MM.1S (cell line): ENCODE results near the gene TAF1B.

Source experiments
- DNase-seq: peaks from one replicate; pipeline ENCODE4 v3.0.0-alpha.2; 2015
- H2AFZ ChIP-seq: fragments of 300-600 bp; sonication (generic); 2 replicates; pipeline ENCODE4 v1.6.0; 2016; ENCODE audit warnings: antibody characterized with exemption, low read length
- H3F3A ChIP-seq: fragments of 300-600 bp; sonication (generic); 2 replicates; pipeline ENCODE4 v1.6.1; 2016; ENCODE audit warnings: mild to moderate bottlenecking, antibody characterized with exemption, low read length, moderate library complexity, mixed read lengths; ENCODE audit not compliant: insufficient read depth
- H3K27ac ChIP-seq: fragments of 300-600 bp; sonication (generic); 2 replicates; pipeline ENCODE4 v1.5.1; 2016; ENCODE audit warnings: mild to moderate bottlenecking, low read length
- H3K27me3 ChIP-seq: fragments of 300-600 bp; sonication (generic); replicated peaks from 2 replicates; pipeline ENCODE4 v1.6.0; 2016; ENCODE audit warnings: low read length; ENCODE audit not compliant: insufficient read depth
- H3K36me3 ChIP-seq: fragments of 300-600 bp; sonication (generic); replicated peaks from 2 replicates; pipeline ENCODE4 v1.6.1; 2016; ENCODE audit warnings: mild to moderate bottlenecking, low read length, mixed read lengths; ENCODE audit not compliant: insufficient read depth
- H3K4me1 ChIP-seq: fragments of 300-600 bp; sonication (generic); 2 replicates; pipeline ENCODE4 v1.6.1; 2016; ENCODE audit warnings: low read length, mixed read lengths
- H3K4me2 ChIP-seq: fragments of 300-600 bp; sonication (generic); 2 replicates; pipeline ENCODE4 v1.6.0; 2016; ENCODE audit warnings: low read depth, low read length
- H3K4me3 ChIP-seq: fragments of 300-600 bp; sonication (generic); 2 replicates; pipeline ENCODE4 v1.5.1; 2016; ENCODE audit warnings: low read length, mixed read lengths
- H3K79me2 ChIP-seq: fragments of 300-600 bp; sonication (generic); 2 replicates; pipeline ENCODE4 v1.6.1; 2016; ENCODE audit warnings: mixed run types, low read length, mixed read lengths
- H3K9ac ChIP-seq: fragments of 300-600 bp; sonication (generic); 2 replicates; pipeline ENCODE4 v1.6.1; 2016; ENCODE audit warnings: low read length, mixed read lengths
- H3K9me2 ChIP-seq: fragments of 300-600 bp; sonication (generic); replicated peaks from 2 replicates; pipeline ENCODE4 v1.6.1; 2016; ENCODE audit warnings: mild to moderate bottlenecking, low read length, mixed read lengths; ENCODE audit not compliant: insufficient read depth
- H3K9me3 ChIP-seq: fragments of 300-600 bp; sonication (generic); replicated peaks from 2 replicates; pipeline ENCODE4 v1.6.1; 2016; ENCODE audit warnings: mild to moderate bottlenecking, low read length, mixed read lengths; ENCODE audit not compliant: insufficient read depth
- H4K20me1 ChIP-seq: fragments of 300-600 bp; sonication (generic); 2 replicates; pipeline ENCODE4 v1.6.1; 2016; ENCODE audit warnings: mild to moderate bottlenecking, low read length, moderate library complexity, mixed read lengths; ENCODE audit not compliant: insufficient read depth
- EZH2 ChIP-seq: fragments of 300-600 bp; sonication (generic); optimal IDR thresholded peaks from 2 replicates; pipeline ENCODE3; 2017; ENCODE audit warnings: low read depth, mild to moderate bottlenecking, antibody characterized with exemption, low read length, mixed read lengths
- EZH2phosphoT487 ChIP-seq: fragments of 300-600 bp; sonication (generic); IDR thresholded peaks from 2 replicates; pipeline ENCODE4 v1.6.1; 2018; ENCODE audit warnings: antibody characterized with exemption, low read length
- TF ChIP-seq, protein P1 (sequence below): fragments of 300-600 bp; sonication (generic); IDR thresholded peaks from 2 replicates; pipeline ENCODE4 v1.5.1; 2016; ENCODE audit warnings: antibody characterized with exemption, low read length, mixed read lengths

TAF1B gene

DNA sequence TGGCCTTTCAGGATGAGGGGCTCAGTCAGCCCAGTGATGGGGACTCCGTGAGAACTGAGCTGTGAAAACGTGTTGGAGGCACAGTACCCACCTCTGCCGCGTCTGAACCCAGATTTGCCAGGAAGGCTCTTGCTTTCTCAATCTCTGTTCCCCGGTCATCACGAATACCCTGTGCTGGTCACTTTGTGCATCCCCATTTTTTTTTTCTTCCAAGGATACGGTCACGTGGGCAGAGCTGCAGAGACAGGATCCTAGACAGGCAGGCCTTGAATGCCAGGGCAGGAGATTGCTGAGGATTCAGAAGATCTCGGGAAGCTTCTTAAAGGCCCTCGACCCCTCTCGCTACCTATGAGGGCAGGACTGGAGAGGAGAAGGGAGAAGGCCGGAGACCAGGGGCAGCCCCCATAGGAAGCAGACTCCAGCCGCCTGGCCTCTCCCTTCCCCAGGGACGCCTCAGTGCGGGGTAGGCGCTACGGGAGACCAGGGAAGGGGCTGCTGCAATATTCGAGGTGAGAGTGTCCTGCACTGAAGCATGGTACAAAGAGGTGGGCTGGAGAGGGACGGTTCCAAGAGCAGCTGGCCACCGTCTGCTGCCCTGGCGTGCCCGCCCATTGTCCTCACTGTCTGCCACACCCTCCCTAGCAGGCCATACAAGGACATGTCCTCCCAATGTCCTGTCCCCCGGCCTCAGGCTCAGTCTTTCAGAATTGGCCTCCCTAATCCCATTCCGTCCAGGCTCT is 29.0 kb upstream of the TAF1B start:
- Histone ChIP-seq H3K79me2 (no peaks in the 10 kb centered on the region), H3K4me3 (peak overlapping the region; percentile 6; the same call in 1 of the 2 replicates), H3K36me3 (no peaks in the 10 kb centered on the region), H3F3A (no peaks in the 10 kb centered on the region), H4K20me1 (no peaks in the 10 kb centered on the region), H3K9me2 (no peaks in the 10 kb centered on the region), H3K4me1 (no peaks in the 10 kb centered on the region), H2AFZ (peak overlapping the region; percentile 66), H3K4me2 (peak overlapping the region; percentile 35), H3K27ac (no peak overlapping the region), H3K27me3 (no peaks in the 10 kb centered on the region), H3K9ac (no peak overlapping the region), H3K9me3 (no peaks in the 10 kb centered on the region)
- TF ChIP-seq EZH2 (no peak), EZH2phosphoT487 (no peak)
- TF ChIP-seq, protein P1, sequence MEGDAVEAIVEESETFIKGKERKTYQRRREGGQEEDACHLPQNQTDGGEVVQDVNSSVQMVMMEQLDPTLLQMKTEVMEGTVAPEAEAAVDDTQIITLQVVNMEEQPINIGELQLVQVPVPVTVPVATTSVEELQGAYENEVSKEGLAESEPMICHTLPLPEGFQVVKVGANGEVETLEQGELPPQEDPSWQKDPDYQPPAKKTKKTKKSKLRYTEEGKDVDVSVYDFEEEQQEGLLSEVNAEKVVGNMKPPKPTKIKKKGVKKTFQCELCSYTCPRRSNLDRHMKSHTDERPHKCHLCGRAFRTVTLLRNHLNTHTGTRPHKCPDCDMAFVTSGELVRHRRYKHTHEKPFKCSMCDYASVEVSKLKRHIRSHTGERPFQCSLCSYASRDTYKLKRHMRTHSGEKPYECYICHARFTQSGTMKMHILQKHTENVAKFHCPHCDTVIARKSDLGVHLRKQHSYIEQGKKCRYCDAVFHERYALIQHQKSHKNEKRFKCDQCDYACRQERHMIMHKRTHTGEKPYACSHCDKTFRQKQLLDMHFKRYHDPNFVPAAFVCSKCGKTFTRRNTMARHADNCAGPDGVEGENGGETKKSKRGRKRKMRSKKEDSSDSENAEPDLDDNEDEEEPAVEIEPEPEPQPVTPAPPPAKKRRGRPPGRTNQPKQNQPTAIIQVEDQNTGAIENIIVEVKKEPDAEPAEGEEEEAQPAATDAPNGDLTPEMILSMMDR: 0 out of 2 replicates have a peak, but pooled peaks have one; percentile 1
- DNase-seq: no peak

DNA sequence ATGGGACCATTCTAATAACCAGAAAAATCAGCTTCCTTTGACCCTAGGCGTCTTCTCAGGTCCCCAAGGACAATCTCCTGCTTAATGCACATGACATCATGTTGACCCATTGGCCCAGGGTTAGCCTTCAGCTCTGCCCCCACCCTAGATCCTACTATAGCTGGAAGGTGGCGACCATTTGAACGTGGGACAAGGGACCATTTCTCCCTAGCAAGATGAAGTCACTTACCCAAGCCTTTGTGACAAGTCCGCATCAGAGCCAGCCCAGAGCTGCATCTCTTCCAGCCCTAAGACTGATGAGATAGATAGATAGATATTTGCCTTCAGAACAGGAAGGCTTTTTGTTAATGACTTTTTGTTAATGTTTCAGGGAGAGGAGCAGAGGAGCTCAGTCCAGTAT is 28.2 kb upstream of the TAF1B start:
- DNase-seq: no peak
- no peaks in the 10 kb centered on the region for H3K79me2 ChIP-seq
- no peaks in the 10 kb centered on the region for H3K4me1 ChIP-seq
- H4K20me1 ChIP-seq: no peaks in the 10 kb centered on the region
- no peaks in the 10 kb centered on the region for H3K9me2 ChIP-seq
- no peaks in the 10 kb centered on the region for H3F3A ChIP-seq
- H3K36me3 ChIP-seq: no peaks in the 10 kb centered on the region
- no peak overlapping the region for H2AFZ ChIP-seq
- no peaks in the 10 kb centered on the region for H3K9me3 ChIP-seq
- TF ChIP-seq EZH2: no peak
- TF ChIP-seq, protein P1: no peak
- TF ChIP-seq EZH2phosphoT487: no peak
- no peak overlapping the region for H3K4me2 ChIP-seq
- no peaks in the 10 kb centered on the region for H3K27me3 ChIP-seq
- H3K27ac ChIP-seq: no peak overlapping the region
- H3K9ac ChIP-seq: no peak overlapping the region
- no peak overlapping the region for H3K4me3 ChIP-seq

DNA sequence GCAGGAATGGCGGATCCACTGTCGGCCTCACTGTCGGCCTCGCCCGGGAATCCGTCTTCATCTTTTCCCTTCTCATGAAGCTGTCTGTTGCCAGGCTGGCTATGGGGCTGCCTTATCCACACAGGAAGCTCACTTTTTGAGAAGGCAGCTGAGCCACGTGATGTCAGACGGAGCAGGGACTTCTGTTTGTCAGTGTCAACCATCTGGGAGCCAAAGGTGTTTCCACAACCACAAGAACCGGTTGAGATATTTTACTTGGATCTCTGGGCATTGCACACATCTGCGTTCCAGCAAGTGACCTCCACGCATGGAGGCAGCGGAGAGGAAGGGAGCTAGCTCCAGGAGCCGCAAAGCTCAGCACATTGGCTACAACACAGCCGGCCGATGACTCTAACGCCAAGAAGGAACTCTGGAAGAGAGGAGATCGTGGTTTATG is 27.4 kb upstream of the TAF1B start:
- Histone ChIP-seq H2AFZ (no peak overlapping the region), H3K9ac (no peak overlapping the region), H3K9me3 (no peaks in the 10 kb centered on the region), H3K27me3 (no peaks in the 10 kb centered on the region), H3K4me2 (no peak overlapping the region), H3K27ac (no peak overlapping the region), H4K20me1 (no peaks in the 10 kb centered on the region), H3K36me3 (no peaks in the 10 kb centered on the region), H3F3A (no peaks in the 10 kb centered on the region), H3K4me3 (no peak overlapping the region), H3K9me2 (no peaks in the 10 kb centered on the region), H3K79me2 (no peaks in the 10 kb centered on the region), H3K4me1 (no peaks in the 10 kb centered on the region)
- DNase-seq: no peak
- TF ChIP-seq EZH2phosphoT487 (no peak), EZH2 (no peak)
- TF ChIP-seq, protein P1: no peak
